Activated B cell treated with CpG ODN at 0.5 μM for 24 hours (primary cell): ENCODE measurements around the gene RMRP. TPM values are rescaled to one million over a fixed set of nuclear protein-coding genes. Genes with fewer than 3 reads are reported as not detected.
"Not testable (repeated sequence)": the region's sequence is repeated elsewhere in the genome, so short reads cannot be mapped to it uniquely, and the experiment has no call there.

Experiments
- ATAC-seq: fragments of 200-7000 bp; cut with Tn5 transposase; one replicate; pipeline ENCODE4 v1.10.0; 2021; ENCODE audit warnings: low read depth, mild to moderate bottlenecking, moderate library complexity
- CTCF ChIA-PET: fragments of 350-600 bp; sonication (Branson Sonifier 250); formaldehyde crosslinking; loops from one replicate; lab custom pipeline; 2021; ENCODE audit warnings: antibody characterized with exemption; lab: Charles Lee
- POLR2A ChIA-PET: fragments of 350-600 bp; sonication (Branson Sonifier 250); formaldehyde crosslinking; loops from one replicate; lab custom pipeline; 2021; ENCODE audit warnings: antibody characterized with exemption; lab: Charles Lee
- DNase-seq: peaks from one replicate; pipeline ENCODE4 v3.0.0; 2022
- H3K27ac Mint-ChIP-seq: one replicate; pipeline ENCODE4 v1.8.0; 2020; ENCODE audit warnings: mixed read lengths
- H3K27me3 Mint-ChIP-seq: one replicate; pipeline ENCODE4 v1.8.0; 2021; ENCODE audit warnings: mixed read lengths
- H3K36me3 Mint-ChIP-seq: one replicate; pipeline ENCODE4 v1.8.0; 2021; ENCODE audit warnings: low read depth, mixed read lengths
- H3K4me1 Mint-ChIP-seq: one replicate; pipeline ENCODE4 v1.8.0; 2021; ENCODE audit warnings: mixed read lengths
- H3K4me3 Mint-ChIP-seq: one replicate; pipeline ENCODE4 v1.8.0; 2020; ENCODE audit warnings: mild to moderate bottlenecking, mixed read lengths
- H3K9me3 Mint-ChIP-seq: one replicate; pipeline ENCODE4 v1.8.0; 2020; ENCODE audit warnings: mixed read lengths
- CTCF ChIP-seq: fragments of 200-600 bp; IDR thresholded peaks from one replicate; pipeline ENCODE4 v1.8.0; 2022; ENCODE audit warnings: antibody characterized with exemption, mild to moderate bottlenecking
- intact Hi-C: fragments of 100-400 bp; cut with micrococcal nuclease; formaldehyde crosslinking; loops from one replicate; pipeline ENCODE4 v1.15.1; 2024
- total RNA-seq: library from RNA; stranded (reverse); gene quantifications from 2 replicates; pipeline ENCODE4 v1.2.3, GENCODE V29; 2022

The RMRP gene
- total RNA-seq, 1 donor from 2014 or later, result 9,516 TPM

- ATAC-seq (no peak), DNase-seq (no peak)
- CTCF ChIA-PET, result interaction anchor here (10.1 kb wide), 1 partner anchor 28 kb away, joined by 162 read pairs; the partner anchor contains the start of gene CD72
- H3K4me1 Mint-ChIP-seq, result peaks cover 89% of the 10 kb centered on the region
- intact Hi-C loops, result no loop called here
- POLR2A ChIA-PET, result interaction anchor here (7.2 to 18.0 kb wide), 2 partner anchors 14 to 28 kb away, joined by 112 to 549 read pairs; partner anchors contain the start of genes CCDC107, CD72 and RMRP
- no peak overlapping the region for H3K4me3 Mint-ChIP-seq
- no peak for TF ChIP-seq CTCF
- peak overlapping the region; percentile 69 for H3K27ac Mint-ChIP-seq
- no peaks in the 10 kb centered on the region for H3K9me3 Mint-ChIP-seq
- H3K27me3 Mint-ChIP-seq, result no peaks in the 10 kb centered on the region
- peaks cover 26% of the 10 kb centered on the region for H3K36me3 Mint-ChIP-seq
These were observed 14.8 kb downstream of the RMRP start for GRCh38 chr9:35643046-35643445.

GRCh38 chr9:35641478-35641877, 16.3 kb downstream of the RMRP start:
- POLR2A ChIA-PET, H3K27me3 Mint-ChIP-seq, intact Hi-C loops, DNase-seq, ATAC-seq, H3K9me3 Mint-ChIP-seq: not testable (repeated sequence)
- H3K4me1 Mint-ChIP-seq, result peaks cover 92% of the 10 kb centered on the region
- CTCF ChIA-PET, result interaction anchor here (1.3 to 2.9 kb wide), 2 partner anchors 23 to 25 kb away, joined by 4 to 8 read pairs; no protein-coding TSS in a partner anchor
- peak overlapping the region; percentile 51 for H3K4me3 Mint-ChIP-seq
- H3K36me3 Mint-ChIP-seq, result peaks cover 25% of the 10 kb centered on the region
- H3K27ac Mint-ChIP-seq, result peak overlapping the region; percentile 85

- ChIA-PET POLR2A (interaction anchor here (0.6 to 3.4 kb wide), 5 partner anchors 10 to 91 kb away, joined by 3 to 55 read pairs (median 7); partner anchors contain the start of genes CCDC107, CD72, CREB3 and RMRP), CTCF (interaction anchor here (1.2 to 2.9 kb wide), 6 partner anchors 15 to 29 kb away, joined by 3 to 8 read pairs (median 4); partner anchors contain the start of gene CCDC107)
- Mint-ChIP-seq H3K4me1 (peaks cover 92% of the 10 kb centered on the region), H3K36me3 (peaks cover 20% of the 10 kb centered on the region), H3K27ac (peak overlapping the region; percentile 41)
- H3K4me3 Mint-ChIP-seq, DNase-seq, H3K27me3 Mint-ChIP-seq, ATAC-seq, intact Hi-C loops, H3K9me3 Mint-ChIP-seq: not testable (repeated sequence)
These were observed 17.4 kb downstream of the RMRP start for GRCh38 chr9:35640431-35640830.

GRCh38 chr9:35639631-35640030, 18.2 kb downstream of the RMRP start:
- peak overlapping the region; percentile 45 for H3K4me3 Mint-ChIP-seq
- CTCF ChIA-PET, result interaction anchor here (0.7 to 2.9 kb wide), 7 partner anchors 14 to 103 kb away, joined by 3 to 8 read pairs (median 3); partner anchors contain the start of gene CCDC107
- TF ChIP-seq CTCF, result no peak

GRCh38 chr9:35639225-35639624, 18.6 kb downstream of the RMRP start:
- POLR2A ChIA-PET, result interaction anchor here (0.7 to 3.4 kb wide), 7 partner anchors 11 to 205 kb away, joined by 3 to 55 read pairs (median 7); partner anchors contain the start of genes CCDC107, CD72, CREB3 and RMRP
- H3K9me3 Mint-ChIP-seq, DNase-seq, H3K27me3 Mint-ChIP-seq, intact Hi-C loops, ATAC-seq: not testable (repeated sequence)
- peaks cover 14% of the 10 kb centered on the region for H3K36me3 Mint-ChIP-seq
- H3K27ac Mint-ChIP-seq, result peak overlapping the region; percentile 94
- CTCF ChIA-PET, result interaction anchor here (0.7 to 2.9 kb wide), 4 partner anchors 19 to 104 kb away, joined by 3 to 8 read pairs (median 4); partner anchors contain the start of gene CCDC107
- H3K4me3 Mint-ChIP-seq, result peak overlapping the region; percentile 45
- peaks cover 92% of the 10 kb centered on the region for H3K4me1 Mint-ChIP-seq

More at GRCh38 chr9:35639631-35640030, 18.2 kb downstream of the RMRP start:
- POLR2A ChIA-PET, result interaction anchor here (1.2 to 3.4 kb wide), 5 partner anchors 11 to 92 kb away, joined by 3 to 55 read pairs (median 7); partner anchors contain the start of genes CCDC107, CD72, CREB3 and RMRP
- intact Hi-C loops, result no loop called here
- H3K36me3 Mint-ChIP-seq, result peaks cover 18% of the 10 kb centered on the region
- no peak for DNase-seq
- H3K9me3 Mint-ChIP-seq, result no peaks in the 10 kb centered on the region
- ATAC-seq, result no peak
- H3K4me1 Mint-ChIP-seq, result peaks cover 92% of the 10 kb centered on the region
- no peaks in the 10 kb centered on the region for H3K27me3 Mint-ChIP-seq
- H3K27ac Mint-ChIP-seq, result peak overlapping the region; percentile 94

- ATAC-seq, DNase-seq, H3K9me3 Mint-ChIP-seq, H3K27me3 Mint-ChIP-seq, intact Hi-C loops: not testable (repeated sequence)
- Mint-ChIP-seq H3K27ac (peak overlapping the region; percentile 94), H3K36me3 (peaks cover 14% of the 10 kb centered on the region), H3K4me3 (peak overlapping the region; percentile 50), H3K4me1 (peaks cover 97% of the 10 kb centered on the region)
- ChIA-PET POLR2A (interaction anchor here (0.7 to 3.4 kb wide), 7 partner anchors 9 to 206 kb away, joined by 3 to 55 read pairs (median 7); partner anchors contain the start of genes CCDC107, CD72, CREB3 and RMRP), CTCF (interaction anchor here (0.7 to 2.9 kb wide), 5 partner anchors 8 to 104 kb away, joined by 3 to 8 read pairs (median 5); partner anchors contain the start of gene CCDC107)
These were observed 19.1 kb downstream of the RMRP start for GRCh38 chr9:35638751-35639150.

- ATAC-seq, H3K36me3 Mint-ChIP-seq, H3K9me3 Mint-ChIP-seq, intact Hi-C loops, DNase-seq, H3K27me3 Mint-ChIP-seq: not testable (repeated sequence)
- Mint-ChIP-seq H3K4me3 (peak overlapping the region; percentile 20), H3K4me1 (peaks cover 91% of the 10 kb centered on the region), H3K27ac (peak overlapping the region; percentile 94)
- POLR2A ChIA-PET, result interaction anchor here (1.1 to 3.4 kb wide), 3 partner anchors 8 to 21 kb away, joined by 3 to 55 read pairs (median 12); partner anchors contain the start of genes CCDC107, CD72 and RMRP
- CTCF ChIA-PET, result interaction anchor here (1.1 kb wide), 1 partner anchor 9 kb away, joined by 6 read pairs; no protein-coding TSS in a partner anchor
These were observed 20.3 kb downstream of the RMRP start for GRCh38 chr9:35637427-35637955.

- H3K36me3 Mint-ChIP-seq, H3K27me3 Mint-ChIP-seq, H3K9me3 Mint-ChIP-seq, ATAC-seq, DNase-seq: not testable (repeated sequence)
- ChIA-PET POLR2A (interaction anchor here (0.5 to 3.3 kb wide), 6 partner anchors 9 to 177 kb away, joined by 3 to 96 read pairs (median 4); partner anchors contain the start of genes CD72 and HINT2), CTCF (interaction anchor here (1.3 to 1.9 kb wide), 2 partner anchors 9 to 24 kb away, joined by 4 to 6 read pairs; no protein-coding TSS in a partner anchor)
- Mint-ChIP-seq H3K4me3 (peak overlapping the region; percentile 28), H3K27ac (peak overlapping the region; percentile 94), H3K4me1 (peaks cover 85% of the 10 kb centered on the region)
- intact Hi-C loops, result loop anchor here (1.0 kb wide), 3 partner anchors 18 to 33 kb away; no protein-coding TSS in a partner anchor
These were observed 21.0 kb downstream of the RMRP start for GRCh38 chr9:35636877-35637246.
